ENCODE results near the gene TMEM179. TPM values are rescaled to one million over a fixed set of nuclear protein-coding genes. Genes with fewer than 3 reads are reported as not detected.

Gene TMEM179
- total and polyA plus RNA-seq, 2 donors (not counting 3 experiments of a cell fraction or from before 2014, with no cell fraction given), result 0.14 TPM; not detected in 1

DNA sequence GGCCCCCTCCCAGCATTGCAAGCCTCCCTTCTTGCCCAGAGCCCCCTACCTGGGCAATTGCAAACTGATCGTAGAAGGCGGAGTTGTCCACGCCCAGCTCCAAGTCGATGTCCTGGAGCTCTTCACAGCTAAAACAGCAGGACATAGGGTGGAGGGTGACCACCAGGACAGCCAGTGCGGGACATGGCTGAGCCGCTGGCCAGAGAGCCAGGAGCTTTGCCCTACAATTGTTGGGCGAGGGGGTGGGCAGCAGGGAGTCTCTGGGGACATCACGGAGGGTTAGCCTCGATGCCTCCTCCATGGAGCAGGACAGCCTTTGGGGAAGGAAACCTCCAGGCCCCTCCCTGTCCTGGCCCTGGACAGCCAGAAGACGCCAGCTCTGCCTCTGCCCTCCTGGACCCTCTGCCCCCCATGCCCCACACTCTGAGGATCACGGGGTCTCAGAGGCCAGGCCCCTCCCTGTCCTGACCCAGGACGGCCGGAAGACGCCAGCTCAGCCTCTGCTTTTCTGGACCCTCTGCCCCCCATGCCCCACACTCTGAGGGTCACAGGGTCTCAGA lies 9.4 kb downstream of the TMEM179 start:
- DNase-seq (ENCODE audit: low read depth, low spot score), result no peak
- H3K27me3 ChIP-seq (ENCODE audit: control insufficient read depth in 2 of 2, insufficient read depth in 2 of 2, low read length in 2 of 2), result no peaks in the 10 kb centered on the region
- no peaks in the 10 kb centered on the region for H4K20me1 ChIP-seq (replicated peaks; ENCODE audit: control insufficient read depth, extremely low read depth, insufficient read depth, low read length)
- no peak overlapping the region for H3K4me2 ChIP-seq (ENCODE audit: insufficient read depth, low read length)
- H3K4me3 ChIP-seq (replicated peaks in 1 of 3; ENCODE audit: insufficient read depth in 1 of 3, low read depth in 1 of 3, low read length in 3 of 3), result no peak overlapping the region
- H3K9me1 ChIP-seq (replicated peaks; ENCODE audit: control insufficient read depth, extremely low read depth, insufficient read depth, low read length), result no peaks in the 10 kb centered on the region
- H3K27ac ChIP-seq (ENCODE audit: insufficient read depth, low read depth, low read length), result no peak overlapping the region
- H2AFZ ChIP-seq (ENCODE audit: low read depth, low read length), result no peak overlapping the region
- no peaks in the 10 kb centered on the region for H3K36me3 ChIP-seq (ENCODE audit: control insufficient read depth in 2 of 2, extremely low read depth in 1 of 2, insufficient read depth in 2 of 2, low read length in 2 of 2)
- intact Hi-C loops (cut with micrococcal nuclease) (no loop called here), dilution Hi-C loops (cut with MboI; ENCODE audit: extremely low pct_ligation_motif_present, low sequenced_read_pairs) (no loop called here)
- no TSS peak for BruUV-seq (replicated peaks)
- no peak overlapping the region for H3K9ac ChIP-seq (replicated peaks; ENCODE audit: extremely low read depth, insufficient read depth, low read length)
- H3K79me2 ChIP-seq (ENCODE audit: control insufficient read depth, insufficient read depth, low read length), result no peaks in the 10 kb centered on the region
- POLR2A ChIA-PET, result no interaction called here
- H3K4me1 ChIP-seq (ENCODE audit: control insufficient read depth, extremely low read depth, insufficient read depth, low read length), result no peaks in the 10 kb centered on the region
- CTCF ChIA-PET, result no interaction called here
- FAIRE-seq, result no peak
- no peaks in the 10 kb centered on the region for H3K9me3 ChIP-seq (replicated peaks; ENCODE audit: control insufficient read depth, insufficient read depth, low read length)
- TF ChIP-seq, protein P1, sequence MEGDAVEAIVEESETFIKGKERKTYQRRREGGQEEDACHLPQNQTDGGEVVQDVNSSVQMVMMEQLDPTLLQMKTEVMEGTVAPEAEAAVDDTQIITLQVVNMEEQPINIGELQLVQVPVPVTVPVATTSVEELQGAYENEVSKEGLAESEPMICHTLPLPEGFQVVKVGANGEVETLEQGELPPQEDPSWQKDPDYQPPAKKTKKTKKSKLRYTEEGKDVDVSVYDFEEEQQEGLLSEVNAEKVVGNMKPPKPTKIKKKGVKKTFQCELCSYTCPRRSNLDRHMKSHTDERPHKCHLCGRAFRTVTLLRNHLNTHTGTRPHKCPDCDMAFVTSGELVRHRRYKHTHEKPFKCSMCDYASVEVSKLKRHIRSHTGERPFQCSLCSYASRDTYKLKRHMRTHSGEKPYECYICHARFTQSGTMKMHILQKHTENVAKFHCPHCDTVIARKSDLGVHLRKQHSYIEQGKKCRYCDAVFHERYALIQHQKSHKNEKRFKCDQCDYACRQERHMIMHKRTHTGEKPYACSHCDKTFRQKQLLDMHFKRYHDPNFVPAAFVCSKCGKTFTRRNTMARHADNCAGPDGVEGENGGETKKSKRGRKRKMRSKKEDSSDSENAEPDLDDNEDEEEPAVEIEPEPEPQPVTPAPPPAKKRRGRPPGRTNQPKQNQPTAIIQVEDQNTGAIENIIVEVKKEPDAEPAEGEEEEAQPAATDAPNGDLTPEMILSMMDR (IDR thresholded peaks at IDR 0.05; ENCODE audit: extremely low read depth in 1 of 2, insufficient read depth in 1 of 2, low read depth in 1 of 2, low read length in 2 of 2), result no peak
- no peak for TF ChIP-seq JUN (IDR thresholded peaks at IDR 0.05; ENCODE audit: borderline replicate concordance, insufficient read depth, insufficient read length, low read depth)
- TF ChIP-seq POLR2A (IDR thresholded peaks at IDR 0.05; ENCODE audit: low read depth, low read length), result no peak
- no peak for TF ChIP-seq MYC (IDR thresholded peaks at IDR 0.05; ENCODE audit: low read depth, low read length)
- no peak for TF ChIP-seq GATA2 (IDR thresholded peaks at IDR 0.05; ENCODE audit: insufficient read depth, insufficient read length, low read depth, low read length)
- TF ChIP-seq EZH2 (IDR thresholded peaks at IDR 0.05; ENCODE audit: borderline replicate concordance, low read depth, low read length, severe bottlenecking), result no peak
- no peak for TF ChIP-seq POLR2AphosphoS5 (IDR thresholded peaks at IDR 0.05; ENCODE audit: insufficient read depth, low read depth, low read length)
- TF ChIP-seq, protein P2, sequence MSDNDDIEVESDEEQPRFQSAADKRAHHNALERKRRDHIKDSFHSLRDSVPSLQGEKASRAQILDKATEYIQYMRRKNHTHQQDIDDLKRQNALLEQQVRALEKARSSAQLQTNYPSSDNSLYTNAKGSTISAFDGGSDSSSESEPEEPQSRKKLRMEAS (IDR thresholded peaks at IDR 0.05; ENCODE audit: insufficient read depth, insufficient read length), result no peak
- no peak for TF ChIP-seq FOS (IDR thresholded peaks at IDR 0.05; ENCODE audit: borderline replicate concordance, insufficient read depth, low read length)

All from endothelial cell of umbilical vein (primary cell).